Chondrocyte (in vitro differentiated cells): ENCODE measurements around the gene LUZP1. TPM values are rescaled to one million over a fixed set of nuclear protein-coding genes. Genes with fewer than 3 reads are reported as not detected.

Source experiments
- DNase-seq: peaks from one replicate; pipeline ENCODE4 v3.0.0; 2021; ENCODE audit warnings: mixed read lengths, low spot score
- H3K27ac Mint-ChIP-seq: one replicate; pipeline ENCODE4 v1.8.0; 2021; ENCODE audit warnings: mild to moderate bottlenecking, moderate library complexity, mixed read lengths; ENCODE audit not compliant: unreplicated experiment
- H3K27me3 Mint-ChIP-seq: 2 replicates; pipeline ENCODE4 v1.8.0; 2021; ENCODE audit warnings: low read depth, mixed read lengths
- H3K36me3 Mint-ChIP-seq: 2 replicates; pipeline ENCODE4 v1.8.0; 2021; ENCODE audit warnings: low read depth, mixed read lengths
- H3K4me1 Mint-ChIP-seq: 2 replicates; pipeline ENCODE4 v1.8.0; 2021; ENCODE audit warnings: low read depth, mild to moderate bottlenecking, mixed read lengths
- H3K4me3 Mint-ChIP-seq: one replicate; pipeline ENCODE4 v1.8.0; 2021; ENCODE audit warnings: mild to moderate bottlenecking, moderate library complexity, mixed read lengths; ENCODE audit not compliant: unreplicated experiment
- H3K9me3 Mint-ChIP-seq: 2 replicates; pipeline ENCODE4 v1.8.0; 2021; ENCODE audit warnings: low read depth, mixed read lengths
- CTCF ChIP-seq: fragments of 200-600 bp; sonication (generic); IDR thresholded peaks from 2 replicates; pipeline ENCODE4 v1.5.0; 2021; ENCODE audit warnings: antibody characterized with exemption, mild to moderate bottlenecking, moderate library complexity
- total RNA-seq: library from RNA; stranded (reverse); gene quantifications from 3 replicates; pipeline ENCODE4 v1.2.1, GENCODE V29; 2021

The LUZP1 gene
- total RNA-seq, 1 donor from 2014 or later: 55.5 TPM

GRCh38 chr1:23188434-23188884 is 19.8 kb upstream of the LUZP1 start:
- Mint-ChIP-seq H3K27ac (peak overlapping the region; percentile 94), H3K4me3 (no peak overlapping the region), H3K36me3 (no peaks in the 10 kb centered on the region), H3K4me1 (peaks cover 56% of the 10 kb centered on the region), H3K9me3 (no peaks in the 10 kb centered on the region), H3K27me3 (no peaks in the 10 kb centered on the region)
- TF ChIP-seq CTCF: no peak
- DNase-seq: no peak

GRCh38 chr1:23187637-23188036 is 19.0 kb upstream of the LUZP1 start:
- no peak for TF ChIP-seq CTCF
- Mint-ChIP-seq H3K27me3 (no peaks in the 10 kb centered on the region), H3K4me3 (no peak overlapping the region), H3K9me3 (no peaks in the 10 kb centered on the region), H3K36me3 (no peaks in the 10 kb centered on the region), H3K4me1 (peaks cover 48% of the 10 kb centered on the region), H3K27ac (peak overlapping the region; percentile 94)
- DNase-seq: no peak

- peaks cover 35% of the 10 kb centered on the region for H3K4me1 Mint-ChIP-seq
- no peak overlapping the region for H3K27ac Mint-ChIP-seq
- no peaks in the 10 kb centered on the region for H3K27me3 Mint-ChIP-seq
- no peak overlapping the region for H3K4me3 Mint-ChIP-seq
- DNase-seq: no peak
- no peaks in the 10 kb centered on the region for H3K36me3 Mint-ChIP-seq
- TF ChIP-seq CTCF: no peak
- no peaks in the 10 kb centered on the region for H3K9me3 Mint-ChIP-seq
Observed at GRCh38 chr1:23185381-23185780, 16.7 kb upstream of the LUZP1 start.

- DNase-seq: no peak
- TF ChIP-seq CTCF: peak; percentile 97
- peak overlapping the region; percentile 70 for H3K4me3 Mint-ChIP-seq
- H3K36me3 Mint-ChIP-seq: no peaks in the 10 kb centered on the region
- H3K27me3 Mint-ChIP-seq: no peaks in the 10 kb centered on the region
- no peaks in the 10 kb centered on the region for H3K9me3 Mint-ChIP-seq
- no peak overlapping the region for H3K27ac Mint-ChIP-seq
- peaks cover 25% of the 10 kb centered on the region for H3K4me1 Mint-ChIP-seq
Observed at GRCh38 chr1:23184212-23184934, 15.7 kb upstream of the LUZP1 start.

- H3K36me3 Mint-ChIP-seq: no peaks in the 10 kb centered on the region
- no peak for TF ChIP-seq CTCF
- H3K4me1 Mint-ChIP-seq: peaks cover 33% of the 10 kb centered on the region
- no peak overlapping the region for H3K27ac Mint-ChIP-seq
- H3K27me3 Mint-ChIP-seq: no peaks in the 10 kb centered on the region
- DNase-seq: no peak
- H3K9me3 Mint-ChIP-seq: no peaks in the 10 kb centered on the region
- H3K4me3 Mint-ChIP-seq: no peak overlapping the region
Observed at GRCh38 chr1:23179862-23180261, 11.2 kb upstream of the LUZP1 start.
